ENCODE measurements around the gene AKAP3. TPM values are rescaled to one million over a fixed set of nuclear protein-coding genes. Genes with fewer than 3 reads are reported as not detected.

The AKAP3 gene
- total RNA-seq, 2 experiments from 2014 or later, result 0.96 to 2.0 TPM

GRCh38 chr12:4610481-4610880 lies 38.4 kb downstream of the AKAP3 start:
- peaks cover 4% of the 10 kb centered on the region for H3K4me1 ChIP-seq (ENCODE audit: insufficient read depth, low read length)
- no peaks in the 10 kb centered on the region for H3K27me3 ChIP-seq (ENCODE audit: control insufficient read depth in 1 of 2, insufficient read depth in 2 of 2, low read length in 2 of 2)
- ChIA-PET POLR2A (interaction anchor here (0.7 to 1.2 kb wide), 2 partner anchors 38 to 48 kb away, joined by 3 read pairs; partner anchors contain the start of genes AKAP3, DYRK4 and NDUFA9), CTCF (no interaction called here)
- DNase-seq (no peak), ATAC-seq (ENCODE audit: poor library complexity) (no peak)
- H3K27me3 Mint-ChIP-seq, result no peaks in the 10 kb centered on the region
- no peaks in the 10 kb centered on the region for H3K9me3 Mint-ChIP-seq
- intact Hi-C loops (cut with DNase I, micrococcal nuclease), result no loop called here
- no peak overlapping the region for H3K27ac ChIP-seq (ENCODE audit: low read depth in 1 of 2, low read length in 2 of 2)
- TF ChIP-seq CTCF (IDR thresholded peaks at IDR 0.05), result no peak
- H3K4me3 Mint-ChIP-seq, result no peak overlapping the region
- no peak overlapping the region for H3K4me3 ChIP-seq (ENCODE audit: low read length)
- peaks cover 28% of the 10 kb centered on the region for H3K4me1 Mint-ChIP-seq (ENCODE audit: low read depth)
- peaks cover 38% of the 10 kb centered on the region for H3K36me3 ChIP-seq (ENCODE audit: insufficient read depth, low read length)
- no peaks in the 10 kb centered on the region for H3K9me3 ChIP-seq (ENCODE audit: control insufficient read depth in 1 of 2, insufficient read depth in 1 of 2, low read length in 2 of 2)
- H3K36me3 Mint-ChIP-seq (ENCODE audit: low read depth), result peaks cover 73% of the 10 kb centered on the region
- no peak overlapping the region for H3K27ac Mint-ChIP-seq

GRCh38 chr12:4609071-4609470 lies 39.8 kb downstream of the AKAP3 start:
- POLR2A ChIA-PET, result no interaction called here
- DNase-seq (no peak), ATAC-seq (ENCODE audit: poor library complexity) (no peak)
- Mint-ChIP-seq H3K27me3 (no peaks in the 10 kb centered on the region), H3K4me1 (ENCODE audit: low read depth) (peaks cover 40% of the 10 kb centered on the region), H3K9me3 (no peaks in the 10 kb centered on the region), H3K36me3 (ENCODE audit: low read depth) (peaks cover 63% of the 10 kb centered on the region), H3K27ac (no peak overlapping the region), H3K4me3 (no peak overlapping the region)
- H3K27me3 ChIP-seq (ENCODE audit: control insufficient read depth in 1 of 2, insufficient read depth in 2 of 2, low read length in 2 of 2), result no peaks in the 10 kb centered on the region
- intact Hi-C loops (cut with DNase I, micrococcal nuclease), result loop anchor here in 1 of 2 experiments (5.0 kb wide), 1 partner anchor 38 kb away; the partner anchor contains the start of genes AKAP3 and NDUFA9
- TF ChIP-seq CTCF (IDR thresholded peaks at IDR 0.05), result no peak
- CTCF ChIA-PET, result no interaction called here
- H3K27ac ChIP-seq (ENCODE audit: low read depth in 1 of 2, low read length in 2 of 2), result no peak overlapping the region
- H3K4me3 ChIP-seq (ENCODE audit: low read length), result no peak overlapping the region
- peaks cover 4% of the 10 kb centered on the region for H3K4me1 ChIP-seq (ENCODE audit: insufficient read depth, low read length)
- H3K36me3 ChIP-seq (ENCODE audit: insufficient read depth, low read length), result peaks cover 33% of the 10 kb centered on the region
- no peaks in the 10 kb centered on the region for H3K9me3 ChIP-seq (ENCODE audit: control insufficient read depth in 1 of 2, insufficient read depth in 1 of 2, low read length in 2 of 2)

GRCh38 chr12:4607056-4607455 lies 41.8 kb downstream of the AKAP3 start:
- Histone ChIP-seq H3K4me3 (ENCODE audit: low read length) (no peak overlapping the region), H3K9me3 (ENCODE audit: control insufficient read depth in 1 of 2, insufficient read depth in 1 of 2, low read length in 2 of 2) (no peaks in the 10 kb centered on the region), H3K36me3 (ENCODE audit: insufficient read depth, low read length) (peaks cover 19% of the 10 kb centered on the region), H3K27ac (ENCODE audit: low read depth in 1 of 2, low read length in 2 of 2) (no peak overlapping the region), H3K27me3 (ENCODE audit: control insufficient read depth in 1 of 2, insufficient read depth in 2 of 2, low read length in 2 of 2) (no peaks in the 10 kb centered on the region), H3K4me1 (ENCODE audit: insufficient read depth, low read length) (peaks cover 4% of the 10 kb centered on the region)
- Mint-ChIP-seq H3K4me1 (ENCODE audit: low read depth) (peaks cover 40% of the 10 kb centered on the region), H3K27ac (no peak overlapping the region), H3K36me3 (ENCODE audit: low read depth) (peaks cover 47% of the 10 kb centered on the region), H3K9me3 (no peaks in the 10 kb centered on the region), H3K4me3 (peak overlapping the region; percentile 74), H3K27me3 (peaks cover 7% of the 10 kb centered on the region)
- no peak for TF ChIP-seq CTCF (IDR thresholded peaks at IDR 0.05)
- ATAC-seq (ENCODE audit: poor library complexity) (no peak), DNase-seq (no peak)
- POLR2A ChIA-PET, result no interaction called here
- intact Hi-C loops (cut with DNase I, micrococcal nuclease), result loop anchor here in 1 of 2 experiments (5.0 kb wide), 1 partner anchor 40 kb away; the partner anchor contains the start of genes AKAP3 and NDUFA9
- CTCF ChIA-PET, result no interaction called here
